Measurements from ENCODE around the gene TMEM178B.
"Not testable (repeated sequence)": the region's sequence is repeated elsewhere in the genome, so short reads cannot be mapped to it uniquely, and the experiment has no call there.

Gene TMEM178B

DNA sequence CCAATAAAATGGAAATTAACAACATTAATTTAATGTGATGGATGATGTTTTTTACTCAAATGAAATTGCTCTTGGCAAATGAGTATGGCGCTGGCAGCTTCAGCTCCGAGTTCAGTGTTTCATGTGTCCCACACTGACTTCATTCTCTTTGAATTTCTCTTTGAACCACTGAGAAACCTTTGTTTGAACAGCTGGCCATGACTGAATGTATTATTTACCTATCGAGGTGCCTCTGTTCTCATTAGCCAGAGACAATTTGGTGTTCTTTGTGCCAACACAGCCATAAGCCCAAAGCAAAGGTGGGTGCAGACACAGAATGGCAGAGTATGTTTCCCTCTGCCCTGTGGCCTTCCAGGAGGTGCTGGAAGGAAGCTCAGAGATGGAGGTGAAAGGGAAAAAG lies 42.1 kb downstream of the TMEM178B start:
- Histone ChIP-seq H3K27ac (replicated peaks) (no peak overlapping the region), H3K4me3 (replicated peaks; ENCODE audit: insufficient read depth, low read length) (no peak overlapping the region), H3K27me3 (ENCODE audit: insufficient read depth, poor library complexity, severe bottlenecking) (peaks cover 2% of the 10 kb centered on the region)
- TF ChIP-seq, protein P1, sequence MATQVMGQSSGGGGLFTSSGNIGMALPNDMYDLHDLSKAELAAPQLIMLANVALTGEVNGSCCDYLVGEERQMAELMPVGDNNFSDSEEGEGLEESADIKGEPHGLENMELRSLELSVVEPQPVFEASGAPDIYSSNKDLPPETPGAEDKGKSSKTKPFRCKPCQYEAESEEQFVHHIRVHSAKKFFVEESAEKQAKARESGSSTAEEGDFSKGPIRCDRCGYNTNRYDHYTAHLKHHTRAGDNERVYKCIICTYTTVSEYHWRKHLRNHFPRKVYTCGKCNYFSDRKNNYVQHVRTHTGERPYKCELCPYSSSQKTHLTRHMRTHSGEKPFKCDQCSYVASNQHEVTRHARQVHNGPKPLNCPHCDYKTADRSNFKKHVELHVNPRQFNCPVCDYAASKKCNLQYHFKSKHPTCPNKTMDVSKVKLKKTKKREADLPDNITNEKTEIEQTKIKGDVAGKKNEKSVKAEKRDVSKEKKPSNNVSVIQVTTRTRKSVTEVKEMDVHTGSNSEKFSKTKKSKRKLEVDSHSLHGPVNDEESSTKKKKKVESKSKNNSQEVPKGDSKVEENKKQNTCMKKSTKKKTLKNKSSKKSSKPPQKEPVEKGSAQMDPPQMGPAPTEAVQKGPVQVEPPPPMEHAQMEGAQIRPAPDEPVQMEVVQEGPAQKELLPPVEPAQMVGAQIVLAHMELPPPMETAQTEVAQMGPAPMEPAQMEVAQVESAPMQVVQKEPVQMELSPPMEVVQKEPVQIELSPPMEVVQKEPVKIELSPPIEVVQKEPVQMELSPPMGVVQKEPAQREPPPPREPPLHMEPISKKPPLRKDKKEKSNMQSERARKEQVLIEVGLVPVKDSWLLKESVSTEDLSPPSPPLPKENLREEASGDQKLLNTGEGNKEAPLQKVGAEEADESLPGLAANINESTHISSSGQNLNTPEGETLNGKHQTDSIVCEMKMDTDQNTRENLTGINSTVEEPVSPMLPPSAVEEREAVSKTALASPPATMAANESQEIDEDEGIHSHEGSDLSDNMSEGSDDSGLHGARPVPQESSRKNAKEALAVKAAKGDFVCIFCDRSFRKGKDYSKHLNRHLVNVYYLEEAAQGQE (IDR thresholded peaks at IDR 0.05; ENCODE audit: insufficient replicate concordance, low read depth), result no peak
- DNase-seq (ENCODE audit: low read depth in 1 of 2, low spot score in 1 of 2), result no peak

DNA sequence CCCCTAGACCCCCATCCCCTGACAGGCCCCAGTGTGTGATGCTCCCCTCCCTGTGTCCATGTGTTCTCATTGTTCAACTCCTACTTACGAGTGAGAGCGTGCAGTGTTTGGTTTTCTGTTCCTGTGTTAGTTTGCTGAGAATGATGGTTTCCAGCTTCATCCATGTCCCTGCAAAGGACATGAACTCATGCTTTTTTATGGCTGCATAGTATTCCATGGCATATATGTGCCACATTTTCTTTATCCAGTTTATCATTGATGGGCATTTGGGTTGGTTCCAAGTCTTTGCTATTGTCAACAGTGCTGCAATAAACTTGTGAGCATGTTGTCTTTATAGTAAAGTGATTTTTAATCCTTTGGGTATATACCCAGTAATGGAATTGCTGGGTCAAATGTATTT lies 42.8 kb downstream of the TMEM178B start:
- not testable (repeated sequence) for H3K27ac ChIP-seq (replicated peaks); H3K27me3 ChIP-seq (ENCODE audit: insufficient read depth, poor library complexity, severe bottlenecking); H3K4me3 ChIP-seq (replicated peaks; ENCODE audit: insufficient read depth, low read length); DNase-seq (ENCODE audit: low read depth in 1 of 2, low spot score in 1 of 2)

DNA sequence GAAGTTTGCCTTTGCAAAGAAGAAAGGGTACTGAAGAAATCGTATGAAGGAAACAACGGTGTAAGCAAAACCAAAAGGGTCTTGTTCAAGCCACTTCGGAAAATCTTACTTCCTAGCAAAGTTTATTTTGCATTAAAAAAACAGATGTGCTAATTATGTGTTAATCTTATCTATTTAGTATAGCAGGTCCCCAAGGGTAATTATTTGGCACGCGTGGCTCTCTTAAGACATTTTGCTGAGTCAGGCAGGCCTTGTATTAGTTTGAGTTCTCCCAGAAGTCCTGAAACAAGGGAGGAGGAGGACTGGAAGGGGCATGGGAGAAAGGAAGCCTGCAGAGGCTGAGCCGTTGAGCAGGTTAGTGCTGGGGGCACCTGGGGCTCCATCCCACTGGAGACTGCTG lies 44.9 kb downstream of the TMEM178B start:
- DNase-seq (ENCODE audit: low read depth in 1 of 2, low spot score in 1 of 2), result no peak
- Histone ChIP-seq H3K27ac (replicated peaks) (no peak overlapping the region), H3K27me3 (ENCODE audit: insufficient read depth, poor library complexity, severe bottlenecking) (peaks cover 4% of the 10 kb centered on the region), H3K4me3 (replicated peaks; ENCODE audit: insufficient read depth, low read length) (no peak overlapping the region)
- TF ChIP-seq GABPA (IDR thresholded peaks at IDR 0.05; ENCODE audit: low read depth) (no peak), SPI1 (IDR thresholded peaks at IDR 0.05; ENCODE audit: borderline replicate concordance, low read depth) (no peak), POLR2AphosphoS5 (IDR thresholded peaks at IDR 0.05; ENCODE audit: low read depth) (no peak)
- TF ChIP-seq, protein P2, sequence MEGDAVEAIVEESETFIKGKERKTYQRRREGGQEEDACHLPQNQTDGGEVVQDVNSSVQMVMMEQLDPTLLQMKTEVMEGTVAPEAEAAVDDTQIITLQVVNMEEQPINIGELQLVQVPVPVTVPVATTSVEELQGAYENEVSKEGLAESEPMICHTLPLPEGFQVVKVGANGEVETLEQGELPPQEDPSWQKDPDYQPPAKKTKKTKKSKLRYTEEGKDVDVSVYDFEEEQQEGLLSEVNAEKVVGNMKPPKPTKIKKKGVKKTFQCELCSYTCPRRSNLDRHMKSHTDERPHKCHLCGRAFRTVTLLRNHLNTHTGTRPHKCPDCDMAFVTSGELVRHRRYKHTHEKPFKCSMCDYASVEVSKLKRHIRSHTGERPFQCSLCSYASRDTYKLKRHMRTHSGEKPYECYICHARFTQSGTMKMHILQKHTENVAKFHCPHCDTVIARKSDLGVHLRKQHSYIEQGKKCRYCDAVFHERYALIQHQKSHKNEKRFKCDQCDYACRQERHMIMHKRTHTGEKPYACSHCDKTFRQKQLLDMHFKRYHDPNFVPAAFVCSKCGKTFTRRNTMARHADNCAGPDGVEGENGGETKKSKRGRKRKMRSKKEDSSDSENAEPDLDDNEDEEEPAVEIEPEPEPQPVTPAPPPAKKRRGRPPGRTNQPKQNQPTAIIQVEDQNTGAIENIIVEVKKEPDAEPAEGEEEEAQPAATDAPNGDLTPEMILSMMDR (IDR thresholded peaks at IDR 0.05; ENCODE audit: insufficient read depth, low read length), result no peak
- TF ChIP-seq, protein P1 (IDR thresholded peaks at IDR 0.05; ENCODE audit: insufficient replicate concordance, low read depth), result no peak

DNA sequence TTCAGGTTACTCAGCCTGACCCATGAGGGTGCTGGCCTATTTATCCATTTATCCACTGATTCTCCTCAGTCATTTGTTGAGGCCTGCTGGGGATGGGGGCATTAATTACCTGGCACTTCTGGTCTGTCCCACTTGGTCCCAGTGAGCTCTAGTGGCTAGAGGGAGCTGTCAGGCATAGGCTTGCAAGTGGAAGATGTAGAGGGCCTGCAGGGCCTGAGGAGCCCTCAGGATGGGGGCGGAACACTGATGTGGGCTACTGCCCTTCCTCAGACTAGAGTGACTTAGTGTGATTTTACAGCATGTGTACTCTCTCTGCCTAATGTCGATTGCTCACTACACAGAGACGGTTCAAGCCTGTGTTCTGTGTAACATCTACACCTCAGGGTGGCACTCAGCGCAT lies 45.3 kb downstream of the TMEM178B start:
- TF ChIP-seq POLR2AphosphoS5 (IDR thresholded peaks at IDR 0.05; ENCODE audit: low read depth), result no peak
- TF ChIP-seq SPI1 (IDR thresholded peaks at IDR 0.05; ENCODE audit: borderline replicate concordance, low read depth), result no peak
- TF ChIP-seq, protein P2 (IDR thresholded peaks at IDR 0.05; ENCODE audit: insufficient read depth, low read length), result no peak
- Histone ChIP-seq H3K27ac (replicated peaks) (no peak overlapping the region), H3K27me3 (ENCODE audit: insufficient read depth, poor library complexity, severe bottlenecking) (peaks cover 4% of the 10 kb centered on the region), H3K4me3 (replicated peaks; ENCODE audit: insufficient read depth, low read length) (no peak overlapping the region)
- DNase-seq (ENCODE audit: low read depth in 1 of 2, low spot score in 1 of 2), result no peak

DNA sequence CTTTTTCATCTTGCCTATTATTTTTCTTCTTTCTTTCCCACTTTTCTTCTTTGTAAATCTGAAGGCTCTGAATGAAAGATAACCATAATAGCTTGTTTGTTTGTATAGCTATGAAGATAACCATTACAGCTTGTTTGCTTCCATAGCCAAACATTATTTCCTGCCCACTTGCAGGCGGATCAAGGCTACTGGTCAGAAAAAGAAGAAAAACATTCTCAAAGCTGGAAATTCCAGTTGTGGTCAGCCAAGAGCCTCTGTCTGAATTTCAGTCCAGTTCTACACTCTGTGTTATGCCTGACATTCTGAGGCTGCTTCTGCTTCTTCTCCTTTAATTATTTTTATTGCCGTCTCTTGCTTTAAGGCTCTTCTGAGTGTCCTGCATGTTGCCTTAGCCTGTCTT lies 48.9 kb downstream of the TMEM178B start:
- H3K27me3 ChIP-seq (ENCODE audit: insufficient read depth, poor library complexity, severe bottlenecking), result peaks cover 4% of the 10 kb centered on the region
- no peak for TF ChIP-seq GABPA (IDR thresholded peaks at IDR 0.05; ENCODE audit: low read depth)
- TF ChIP-seq SPI1 (IDR thresholded peaks at IDR 0.05; ENCODE audit: borderline replicate concordance, low read depth), result no peak
- TF ChIP-seq, protein P2 (IDR thresholded peaks at IDR 0.05; ENCODE audit: insufficient read depth, low read length), result no peak
- DNase-seq (ENCODE audit: low read depth in 1 of 2, low spot score in 1 of 2), result no peak
- H3K4me3 ChIP-seq (replicated peaks; ENCODE audit: insufficient read depth, low read length), result no peak overlapping the region
- no peak overlapping the region for H3K27ac ChIP-seq (replicated peaks)
